HEK293 (cell line): Measurements from ENCODE around the gene MAPRE2.

Experiments
- CTCF ChIA-PET: fragments of 350-600 bp; formaldehyde crosslinking; extraction: SDS; loops from one replicate; lab custom pipeline; 2021; ENCODE audit warnings: antibody characterized with exemption; lab: Yijun Ruan, JAX
- POLR2A ChIA-PET: fragments of 300-600 bp; formaldehyde crosslinking; extraction: SDS; loops from one replicate; lab custom pipeline; 2020; ENCODE audit warnings: antibody characterized with exemption, inconsistent platforms; lab: Yijun Ruan, JAX
- H3K27ac ChIP-seq: fragments of 200-500 bp; sonication (Bioruptor generic); 2 replicates; pipeline ENCODE4 v1.5.1; 2014; ENCODE audit warnings: low read depth, low read length, control low read depth, inconsistent platforms; ENCODE audit errors: extremely low read depth
- H3K36me3 ChIP-seq, 2 experiments: fragments of 200-500 bp in 1 of 2; sonication (Bioruptor generic) in 1 of 2; 1 replicate in 1 of 2; 2 replicates in 1 of 2; pipeline ENCODE4 v1.5.1; 2014 to 2017; ENCODE audit warnings: inconsistent platforms in 2 of 2, low read length in 2 of 2; ENCODE audit not compliant: control insufficient read depth in 2 of 2, insufficient read depth in 1 of 2
- H3K4me1 ChIP-seq: fragments of 200-500 bp; sonication (Bioruptor generic); 2 replicates; pipeline ENCODE4 v1.5.1; 2014; ENCODE audit warnings: mild to moderate bottlenecking, low read length, inconsistent platforms; ENCODE audit not compliant: control insufficient read depth, insufficient read depth
- H3K4me3 ChIP-seq: 2 replicates; pipeline ENCODE4 v1.5.1; 2011; ENCODE audit warnings: low read depth, mild to moderate bottlenecking, control low read depth, low read length, moderate library complexity
- H3K9me3 ChIP-seq: fragments of 200-500 bp; sonication (Bioruptor generic); 2 replicates; pipeline ENCODE4 v1.5.1; 2014; ENCODE audit warnings: low read depth, low read length, inconsistent platforms; ENCODE audit not compliant: control insufficient read depth, insufficient read depth
- FEZF1 ChIP-seq: fragments of 450-650 bp; formaldehyde crosslinking; IDR thresholded peaks from 2 replicates; pipeline ENCODE4 v1.5.1; 2016; ENCODE audit warnings: missing biosample characterization, missing genetic modification characterization
- HOXA7 ChIP-seq: sonication (generic); formaldehyde crosslinking; IDR thresholded peaks from 2 replicates; pipeline ENCODE4 v1.8.1; 2022; ENCODE audit warnings: missing genetic modification reagents, borderline replicate concordance
- ZNF324 ChIP-seq: fragments of 450-650 bp; formaldehyde crosslinking; IDR thresholded peaks from 2 replicates; pipeline ENCODE4 v1.5.1; 2016; ENCODE audit warnings: missing biosample characterization, missing genetic modification characterization
- ZNF350 ChIP-seq: fragments of 450-650 bp; formaldehyde crosslinking; IDR thresholded peaks from 2 replicates; pipeline ENCODE4 v1.5.0; 2017; ENCODE audit warnings: missing biosample characterization, mild to moderate bottlenecking, missing genetic modification characterization
- ZNF610 ChIP-seq: fragments of 450-650 bp; formaldehyde crosslinking; IDR thresholded peaks from 2 replicates; pipeline ENCODE4 v1.5.1; 2016; ENCODE audit warnings: missing biosample characterization, missing genetic modification characterization, borderline replicate concordance
- ZNF626 ChIP-seq: fragments of 450-650 bp; sonication (Bioruptor Pico); formaldehyde crosslinking; IDR thresholded peaks from 2 replicates; pipeline ENCODE4 v1.5.1; 2018; ENCODE audit warnings: missing biosample characterization, missing genetic modification characterization, inconsistent platforms
- TF ChIP-seq, protein P1 (sequence below): fragments of 450-650 bp; IDR thresholded peaks from 2 replicates; pipeline ENCODE4 v1.5.1; 2018; ENCODE audit warnings: missing biosample characterization, mild to moderate bottlenecking, missing genetic modification characterization
- TF ChIP-seq, protein P2 (sequence below): fragments of 450-650 bp; formaldehyde crosslinking; IDR thresholded peaks from 2 replicates; pipeline ENCODE4 v1.5.1; 2017; ENCODE audit warnings: missing biosample characterization, missing genetic modification characterization

Gene MAPRE2

GRCh38 chr18:35192415-35192814, 151.2 kb downstream of the MAPRE2 start:
- Histone ChIP-seq H3K4me1 (no peaks in the 10 kb centered on the region), H3K4me3 (no peak overlapping the region), H3K27ac (no peak overlapping the region), H3K9me3 (no peaks in the 10 kb centered on the region), H3K36me3 (no peaks in the 10 kb centered on the region)
- TF ChIP-seq HOXA7 (CRISPR knock-in tag) (no peak), ZNF350 (tag by site-specific recombination) (no peak), FEZF1 (tag by site-specific recombination) (no peak), ZNF610 (tag by site-specific recombination) (no peak), ZNF626 (tag by site-specific recombination) (no peak), ZNF324 (no peak)
- TF ChIP-seq, protein P1, sequence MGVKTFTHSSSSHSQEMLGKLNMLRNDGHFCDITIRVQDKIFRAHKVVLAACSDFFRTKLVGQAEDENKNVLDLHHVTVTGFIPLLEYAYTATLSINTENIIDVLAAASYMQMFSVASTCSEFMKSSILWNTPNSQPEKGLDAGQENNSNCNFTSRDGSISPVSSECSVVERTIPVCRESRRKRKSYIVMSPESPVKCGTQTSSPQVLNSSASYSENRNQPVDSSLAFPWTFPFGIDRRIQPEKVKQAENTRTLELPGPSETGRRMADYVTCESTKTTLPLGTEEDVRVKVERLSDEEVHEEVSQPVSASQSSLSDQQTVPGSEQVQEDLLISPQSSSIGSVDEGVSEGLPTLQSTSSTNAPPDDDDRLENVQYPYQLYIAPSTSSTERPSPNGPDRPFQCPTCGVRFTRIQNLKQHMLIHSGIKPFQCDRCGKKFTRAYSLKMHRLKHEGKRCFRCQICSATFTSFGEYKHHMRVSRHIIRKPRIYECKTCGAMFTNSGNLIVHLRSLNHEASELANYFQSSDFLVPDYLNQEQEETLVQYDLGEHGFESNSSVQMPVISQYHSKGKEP (tag by site-specific recombination), result no peak
- TF ChIP-seq, protein P2, sequence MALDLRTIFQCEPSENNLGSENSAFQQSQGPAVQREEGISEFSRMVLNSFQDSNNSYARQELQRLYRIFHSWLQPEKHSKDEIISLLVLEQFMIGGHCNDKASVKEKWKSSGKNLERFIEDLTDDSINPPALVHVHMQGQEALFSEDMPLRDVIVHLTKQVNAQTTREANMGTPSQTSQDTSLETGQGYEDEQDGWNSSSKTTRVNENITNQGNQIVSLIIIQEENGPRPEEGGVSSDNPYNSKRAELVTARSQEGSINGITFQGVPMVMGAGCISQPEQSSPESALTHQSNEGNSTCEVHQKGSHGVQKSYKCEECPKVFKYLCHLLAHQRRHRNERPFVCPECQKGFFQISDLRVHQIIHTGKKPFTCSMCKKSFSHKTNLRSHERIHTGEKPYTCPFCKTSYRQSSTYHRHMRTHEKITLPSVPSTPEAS (tag by site-specific recombination), result no peak
- ChIA-PET CTCF (interaction anchor here (0.6 to 1.0 kb wide), 2 partner anchors 49 to 145 kb away, joined by 3 to 5 read pairs; no protein-coding TSS in a partner anchor), POLR2A (no interaction called here)
